ENCODE results near the gene TRIM26. TPM values are rescaled to one million over a fixed set of nuclear protein-coding genes. Genes with fewer than 3 reads are reported as not detected.
"Not testable (repeated sequence)": the region's sequence is repeated elsewhere in the genome, so short reads cannot be mapped to it uniquely, and the experiment has no call there.

The TRIM26 gene
- 10 to 100 TPM; 36.0 to 36.1 TPM for total RNA-seq

- H3K4me1 ChIP-seq (ENCODE audit: control insufficient read depth in 1 of 2, low read depth in 2 of 2) = peaks cover 20 to 31% of the 10 kb centered on the region in 2 donors
- H3K27ac ChIP-seq = peak within 1 kb of the TSS; percentile 93 to 96
- no peaks in the 10 kb centered on the region for H3K9me3 ChIP-seq
- DNase-seq (ENCODE audit: low spot score) (peak; percentile 89), ATAC-seq (ENCODE audit: insufficient number of reproducible peaks, low FRiP score, low read depth) (peak; percentile 93)
- H3K36me3 ChIP-seq = no peaks in the 10 kb centered on the region
- peak within 1 kb of the TSS; percentile 77 for H3K4me3 ChIP-seq
- H3K27me3 ChIP-seq (replicated peaks; ENCODE audit: insufficient read depth) = no peaks in the 10 kb centered on the region
- TF ChIP-seq CTCF (IDR thresholded peaks at IDR 0.05) = no peak
These were observed at the start of gene TRIM26 for GRCh38 chr6:30212865-30213666. Gene TRIM26, minus strand, starts transcription at chr6:30213406. Its CDS starts 14,303 bp downstream, at chr6:30199103.

GRCh38 chr6:30260036-30260504 is 46.9 kb upstream of the TRIM26 start:
- DNase-seq (ENCODE audit: low spot score) (no peak), ATAC-seq (ENCODE audit: insufficient number of reproducible peaks, low FRiP score, low read depth) (no peak)
- H3K4me1 ChIP-seq (ENCODE audit: control insufficient read depth in 1 of 2, low read depth in 2 of 2) = no peaks in the 10 kb centered on the region
- no peak for TF ChIP-seq CTCF (IDR thresholded peaks at IDR 0.05)
- no peaks in the 10 kb centered on the region for H3K36me3 ChIP-seq
- H3K9me3 ChIP-seq = no peaks in the 10 kb centered on the region
- H3K27me3 ChIP-seq (replicated peaks; ENCODE audit: insufficient read depth) = no peaks in the 10 kb centered on the region
- H3K27ac ChIP-seq = peak overlapping the region in 1 of 2 donors; percentile 85
- peak overlapping the region; percentile 91 for H3K4me3 ChIP-seq

GRCh38 chr6:30259140-30260035 is 46.2 kb upstream of the TRIM26 start:
- peak; percentile 93 for ATAC-seq (ENCODE audit: insufficient number of reproducible peaks, low FRiP score, low read depth)
- TF ChIP-seq CTCF (IDR thresholded peaks at IDR 0.05) = peak; percentile 26

GRCh38 chr6:30258204-30258603 is 45.0 kb upstream of the TRIM26 start:
- H3K27me3 ChIP-seq (replicated peaks; ENCODE audit: insufficient read depth) = no peaks in the 10 kb centered on the region
- DNase-seq (ENCODE audit: low spot score) (no peak), ATAC-seq (ENCODE audit: insufficient number of reproducible peaks, low FRiP score, low read depth) (no peak)
- no peaks in the 10 kb centered on the region for H3K4me1 ChIP-seq (ENCODE audit: control insufficient read depth in 1 of 2, low read depth in 2 of 2)
- H3K9me3 ChIP-seq = no peaks in the 10 kb centered on the region
- no peak for TF ChIP-seq CTCF (IDR thresholded peaks at IDR 0.05)
- H3K27ac ChIP-seq = no peak overlapping the region
- H3K36me3 ChIP-seq = no peaks in the 10 kb centered on the region
- no peak overlapping the region for H3K4me3 ChIP-seq

More at GRCh38 chr6:30259140-30260035, 46.2 kb upstream of the TRIM26 start:
- no peaks in the 10 kb centered on the region for H3K36me3 ChIP-seq
- no peaks in the 10 kb centered on the region for H3K9me3 ChIP-seq
- no peaks in the 10 kb centered on the region for H3K4me1 ChIP-seq (ENCODE audit: control insufficient read depth in 1 of 2, low read depth in 2 of 2)
- peak overlapping the region; percentile 75 to 85 for H3K27ac ChIP-seq
- H3K4me3 ChIP-seq = peak overlapping the region; percentile 91
- no peaks in the 10 kb centered on the region for H3K27me3 ChIP-seq (replicated peaks; ENCODE audit: insufficient read depth)
- DNase-seq (ENCODE audit: low spot score) = peak; percentile 28

- not testable (repeated sequence) for H3K27ac ChIP-seq; H3K36me3 ChIP-seq; H3K4me3 ChIP-seq; ATAC-seq (ENCODE audit: insufficient number of reproducible peaks, low FRiP score, low read depth); DNase-seq (ENCODE audit: low spot score); H3K4me1 ChIP-seq (ENCODE audit: control insufficient read depth in 1 of 2, low read depth in 2 of 2); H3K27me3 ChIP-seq (replicated peaks; ENCODE audit: insufficient read depth); H3K9me3 ChIP-seq
These were observed 39.2 kb upstream of the TRIM26 start for GRCh38 chr6:30252417-30252816.
